Neural progenitor cell (in vitro differentiated cells): ENCODE results near the gene GPN1. TPM values are rescaled to one million over a fixed set of nuclear protein-coding genes. Genes with fewer than 3 reads are reported as not detected.
A peak's percentile ranks its signal among the peaks of the same experiment; 100 is the strongest.

Experiments
- DNase-seq: peaks from one replicate; pipeline ENCODE4 v3.0.0-alpha.2; 2016; ENCODE audit warnings: low spot score
- H2AFZ ChIP-seq: fragments of 200-600 bp; sonication (generic); replicated peaks from 2 replicates; pipeline ENCODE4 v1.6.1; 2016; ENCODE audit warnings: antibody characterized with exemption
- H3F3A ChIP-seq: fragments of 200-600 bp; sonication (generic); 2 replicates; pipeline ENCODE4 v1.6.1; 2016; ENCODE audit warnings: antibody characterized with exemption, low read depth
- H3K27ac ChIP-seq: fragments of 200-600 bp; sonication (generic); 2 replicates; pipeline ENCODE4 v1.5.1; 2016; ENCODE audit warnings: mild to moderate bottlenecking
- H3K27me3 ChIP-seq: fragments of 200-600 bp; sonication (generic); 2 replicates; pipeline ENCODE4 v1.6.1; 2016; ENCODE audit warnings: mild to moderate bottlenecking, moderate library complexity
- H3K36me3 ChIP-seq: fragments of 200-600 bp; sonication (generic); 2 replicates; pipeline ENCODE4 v1.5.1; 2016
- H3K4me1 ChIP-seq: fragments of 200-600 bp; sonication (generic); 2 replicates; pipeline ENCODE4 v1.6.1; 2016; ENCODE audit warnings: mixed run types
- H3K4me2 ChIP-seq: fragments of 200-600 bp; sonication (generic); 2 replicates; pipeline ENCODE4 v1.6.1; 2016
- H3K4me3 ChIP-seq: fragments of 200-600 bp; sonication (generic); 2 replicates; pipeline ENCODE4 v1.5.1; 2016
- H3K79me2 ChIP-seq: fragments of 200-600 bp; sonication (generic); 2 replicates; pipeline ENCODE4 v1.6.1; 2016; ENCODE audit warnings: low read depth
- H3K9ac ChIP-seq: fragments of 200-600 bp; sonication (generic); 2 replicates; pipeline ENCODE4 v1.6.1; 2016
- H3K9me3 ChIP-seq: fragments of 200-600 bp; sonication (generic); 2 replicates; pipeline ENCODE4 v1.5.1; 2016; ENCODE audit warnings: low read depth
- H4K20me1 ChIP-seq: fragments of 200-600 bp; sonication (generic); 2 replicates; pipeline ENCODE4 v1.6.1; 2016; ENCODE audit warnings: low read depth
- H3K27ac Mint-ChIP-seq: 3 replicates; pipeline ENCODE4 v1.8.0; 2021; ENCODE audit warnings: mixed read lengths
- H3K27me3 Mint-ChIP-seq: 2 replicates; pipeline ENCODE4 v1.8.0; 2022; ENCODE audit warnings: low read depth, mild to moderate bottlenecking, inconsistent platforms, moderate library complexity, mixed read lengths; ENCODE audit not compliant: insufficient read depth
- H3K36me3 Mint-ChIP-seq: 3 replicates; pipeline ENCODE4 v1.8.0; 2021; ENCODE audit warnings: mixed read lengths
- H3K4me1 Mint-ChIP-seq: 3 replicates; pipeline ENCODE4 v1.8.0; 2021; ENCODE audit warnings: mixed read lengths
- H3K4me3 Mint-ChIP-seq: 3 replicates; pipeline ENCODE4 v1.8.0; 2021; ENCODE audit warnings: mild to moderate bottlenecking, moderate library complexity, mixed read lengths
- H3K9me3 Mint-ChIP-seq: 3 replicates; pipeline ENCODE4 v1.8.0; 2020; ENCODE audit warnings: mixed read lengths
- EZH2 ChIP-seq: fragments of 200-600 bp; sonication (generic); IDR thresholded peaks from 2 replicates; pipeline ENCODE4 v1.6.1; 2017; ENCODE audit warnings: antibody characterized with exemption, mild to moderate bottlenecking, moderate library complexity
- EZH2phosphoT487 ChIP-seq: fragments of 200-600 bp; sonication (generic); IDR thresholded peaks from 2 replicates; pipeline ENCODE4 v1.6.1; 2017; ENCODE audit warnings: antibody characterized with exemption
- total RNA-seq: library from RNA; depleted of rRNA; stranded (reverse); fragments of >200 nt; gene quantifications from 2 replicates; pipeline ENCODE4 v1.2.3, GENCODE V29; 2015; ENCODE audit warnings: low replicate concordance
- TF ChIP-seq, protein P1 (sequence below): fragments of 200-600 bp; sonication (generic); IDR thresholded peaks from 2 replicates; pipeline ENCODE4 v1.5.1; 2017; ENCODE audit warnings: antibody characterized with exemption, mild to moderate bottlenecking

The GPN1 gene
- total RNA-seq, 1 donor from 2014 or later: 59.2 TPM

DNA sequence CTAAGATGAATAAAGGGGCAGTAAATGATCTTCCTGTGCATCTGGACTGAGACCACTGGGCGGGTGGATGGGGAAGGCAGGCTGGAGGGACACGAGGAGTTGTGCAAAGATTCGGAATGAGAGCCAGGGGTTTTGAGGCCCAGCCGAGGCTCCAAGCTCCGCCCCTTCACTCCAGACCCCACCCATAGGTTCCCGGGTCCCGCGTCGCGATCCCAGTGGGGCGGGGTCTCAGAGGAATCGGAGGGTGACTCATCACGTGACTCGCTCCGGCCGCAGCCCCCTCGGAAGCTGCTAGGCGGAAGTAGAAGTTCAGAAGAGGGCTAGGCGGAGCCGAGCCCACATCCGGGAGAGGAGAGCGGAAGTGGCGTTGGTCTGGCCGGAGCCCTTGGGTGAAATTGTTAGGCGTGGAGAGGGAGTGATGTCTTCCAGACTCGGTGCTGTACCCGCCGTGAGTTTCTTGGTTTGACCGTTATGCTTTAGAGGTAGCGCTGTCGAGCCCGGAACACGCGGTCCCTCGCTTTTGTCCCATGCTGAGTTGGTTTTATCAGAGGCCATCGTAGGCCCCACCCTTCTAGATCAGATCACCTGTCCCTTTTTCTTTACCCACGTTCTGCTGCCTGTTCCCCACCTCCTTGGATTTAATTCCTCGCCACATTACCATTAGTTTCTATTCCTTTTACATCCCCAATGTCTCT lies 46.0 kb upstream of the GPN1 start, which contains the start of gene ZNF512:
ZNF512 (plus strand) TSS at position 348 of the 695 bp plus-strand sequence; CDS start at position 419, 71 bp downstream.
- H4K20me1 ChIP-seq: peaks cover 21% of the 10 kb centered on the region
- H3K27ac Mint-ChIP-seq: peak within 1 kb of the TSS; percentile 92
- peak; percentile 96 for DNase-seq
- H3K36me3 ChIP-seq: no peaks in the 10 kb centered on the region
- no peaks in the 10 kb centered on the region for H3K9me3 ChIP-seq
- peaks cover 10% of the 10 kb centered on the region for H3K4me1 ChIP-seq
- H3K27me3 Mint-ChIP-seq: peaks cover 8% of the 10 kb centered on the region
- peak within 1 kb of the TSS; percentile 76 for H3K9ac ChIP-seq
- H3K27ac ChIP-seq: no peak within 1 kb of the TSS
- H2AFZ ChIP-seq: peak within 1 kb of the TSS; percentile 86
- peak within 1 kb of the TSS; percentile 92 for H3K4me3 Mint-ChIP-seq
- H3K27me3 ChIP-seq: peaks cover 31% of the 10 kb centered on the region
- peaks cover 24% of the 10 kb centered on the region for H3K9me3 Mint-ChIP-seq
- no peak for TF ChIP-seq EZH2phosphoT487
- no peak for TF ChIP-seq EZH2
- TF ChIP-seq, protein P1, sequence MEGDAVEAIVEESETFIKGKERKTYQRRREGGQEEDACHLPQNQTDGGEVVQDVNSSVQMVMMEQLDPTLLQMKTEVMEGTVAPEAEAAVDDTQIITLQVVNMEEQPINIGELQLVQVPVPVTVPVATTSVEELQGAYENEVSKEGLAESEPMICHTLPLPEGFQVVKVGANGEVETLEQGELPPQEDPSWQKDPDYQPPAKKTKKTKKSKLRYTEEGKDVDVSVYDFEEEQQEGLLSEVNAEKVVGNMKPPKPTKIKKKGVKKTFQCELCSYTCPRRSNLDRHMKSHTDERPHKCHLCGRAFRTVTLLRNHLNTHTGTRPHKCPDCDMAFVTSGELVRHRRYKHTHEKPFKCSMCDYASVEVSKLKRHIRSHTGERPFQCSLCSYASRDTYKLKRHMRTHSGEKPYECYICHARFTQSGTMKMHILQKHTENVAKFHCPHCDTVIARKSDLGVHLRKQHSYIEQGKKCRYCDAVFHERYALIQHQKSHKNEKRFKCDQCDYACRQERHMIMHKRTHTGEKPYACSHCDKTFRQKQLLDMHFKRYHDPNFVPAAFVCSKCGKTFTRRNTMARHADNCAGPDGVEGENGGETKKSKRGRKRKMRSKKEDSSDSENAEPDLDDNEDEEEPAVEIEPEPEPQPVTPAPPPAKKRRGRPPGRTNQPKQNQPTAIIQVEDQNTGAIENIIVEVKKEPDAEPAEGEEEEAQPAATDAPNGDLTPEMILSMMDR: peak; percentile 10
- peaks cover 18% of the 10 kb centered on the region for H3K4me1 Mint-ChIP-seq
- peaks cover 16% of the 10 kb centered on the region for H3K36me3 Mint-ChIP-seq
- H3K4me3 ChIP-seq: peak within 1 kb of the TSS; percentile 89
- H3F3A ChIP-seq: no peaks in the 10 kb centered on the region
- H3K79me2 ChIP-seq: peaks cover 50% of the 10 kb centered on the region
- peak within 1 kb of the TSS; percentile 97 for H3K4me2 ChIP-seq

DNA sequence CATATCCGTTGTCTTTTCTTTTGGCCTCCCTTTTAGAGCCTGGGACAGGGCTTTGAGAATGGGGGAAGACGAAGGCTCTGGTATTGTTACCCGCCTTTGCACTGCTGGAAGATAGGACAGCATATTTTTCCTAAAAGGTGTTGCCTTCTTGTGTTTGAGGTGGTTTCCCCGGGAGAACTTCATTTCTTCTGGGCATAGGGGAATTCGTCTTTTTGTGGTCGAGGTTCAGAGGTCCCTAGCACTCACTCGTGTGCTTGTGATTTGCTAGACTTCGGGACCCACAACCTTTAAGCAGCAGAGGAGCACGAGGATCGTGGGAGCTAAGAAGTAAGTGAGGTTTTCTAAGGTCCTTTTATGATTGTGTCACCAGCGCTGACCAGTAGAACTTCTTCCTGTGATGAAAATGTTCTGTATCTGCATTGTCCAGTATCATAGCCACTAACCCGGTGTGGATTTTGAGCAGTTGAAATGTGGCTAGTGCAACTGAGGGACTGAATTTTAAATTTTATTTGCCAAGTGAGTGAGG lies 45.4 kb upstream of the GPN1 start:
- peak overlapping the region; percentile 92 for H3K4me3 Mint-ChIP-seq
- H3K4me3 ChIP-seq: peak overlapping the region; percentile 89
- H3K27ac ChIP-seq: no peak overlapping the region
- peaks cover 19% of the 10 kb centered on the region for H3K36me3 Mint-ChIP-seq
- TF ChIP-seq, protein P1: no peak
- no peak for TF ChIP-seq EZH2
- no peak for TF ChIP-seq EZH2phosphoT487
- no peaks in the 10 kb centered on the region for H3K9me3 ChIP-seq
- H3K27me3 ChIP-seq: peaks cover 28% of the 10 kb centered on the region
- H3K9ac ChIP-seq: peak overlapping the region; percentile 76
- H3K4me1 Mint-ChIP-seq: peaks cover 18% of the 10 kb centered on the region
- H3K4me2 ChIP-seq: peak overlapping the region; percentile 97
- peak overlapping the region; percentile 92 for H3K27ac Mint-ChIP-seq
- peaks cover 56% of the 10 kb centered on the region for H3K79me2 ChIP-seq
- H3F3A ChIP-seq: no peaks in the 10 kb centered on the region
- no peak for DNase-seq
- peaks cover 28% of the 10 kb centered on the region for H3K9me3 Mint-ChIP-seq
- H3K27me3 Mint-ChIP-seq: peaks cover 8% of the 10 kb centered on the region
- H3K36me3 ChIP-seq: no peaks in the 10 kb centered on the region
- H4K20me1 ChIP-seq: peaks cover 21% of the 10 kb centered on the region
- peaks cover 10% of the 10 kb centered on the region for H3K4me1 ChIP-seq
- H2AFZ ChIP-seq: peak overlapping the region; percentile 86

DNA sequence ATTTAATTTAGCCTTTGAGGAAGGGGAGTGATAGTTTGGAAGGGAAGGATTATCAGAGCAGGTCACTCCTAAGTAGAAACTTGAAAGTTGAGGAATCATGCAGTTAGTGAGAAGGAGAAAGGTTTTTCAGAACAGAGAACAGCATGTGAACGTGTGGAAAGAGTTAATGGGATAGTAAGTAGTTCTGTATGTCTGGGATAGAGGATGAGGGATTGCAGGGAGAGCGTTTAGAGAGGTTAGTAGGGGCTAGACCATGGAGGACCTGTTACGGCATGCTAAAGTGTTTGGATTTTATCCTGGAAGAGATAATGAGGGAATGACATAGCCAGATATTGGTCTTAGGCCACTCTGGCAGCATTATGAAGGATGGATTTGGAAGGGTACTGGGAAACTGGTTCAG lies 44.3 kb upstream of the GPN1 start:
- H3F3A ChIP-seq: no peaks in the 10 kb centered on the region
- H3K4me1 ChIP-seq: peaks cover 10% of the 10 kb centered on the region
- H3K4me2 ChIP-seq: peak overlapping the region; percentile 97
- peak overlapping the region; percentile 89 for H3K4me3 ChIP-seq
- peaks cover 18% of the 10 kb centered on the region for H3K27me3 ChIP-seq
- H3K4me1 Mint-ChIP-seq: peaks cover 18% of the 10 kb centered on the region
- H3K4me3 Mint-ChIP-seq: no peak overlapping the region
- no peak for DNase-seq
- H2AFZ ChIP-seq: no peak overlapping the region
- peaks cover 19% of the 10 kb centered on the region for H3K36me3 Mint-ChIP-seq
- H3K9me3 ChIP-seq: peaks cover 4% of the 10 kb centered on the region
- peaks cover 5% of the 10 kb centered on the region for H3K27me3 Mint-ChIP-seq
- no peak overlapping the region for H3K27ac Mint-ChIP-seq
- no peak overlapping the region for H3K27ac ChIP-seq
- peaks cover 22% of the 10 kb centered on the region for H3K9me3 Mint-ChIP-seq
- no peak for TF ChIP-seq EZH2phosphoT487
- TF ChIP-seq, protein P1: no peak
- TF ChIP-seq EZH2: no peak
- H3K36me3 ChIP-seq: no peaks in the 10 kb centered on the region
- peaks cover 21% of the 10 kb centered on the region for H4K20me1 ChIP-seq
- peaks cover 67% of the 10 kb centered on the region for H3K79me2 ChIP-seq
- no peak overlapping the region for H3K9ac ChIP-seq
